ENCODE data around the gene LRRC30.

GRCh38 chr18:7230626-7231349 is at the start of gene LRRC30:
- TF ChIP-seq GATA3 (IDR thresholded peaks at IDR 0.05; ENCODE audit: low read depth, low read length) (no peak), GATA2 (IDR thresholded peaks at IDR 0.05; ENCODE audit: low read depth, low read length) (no peak)

All from SH-SY5Y (cell line).